Keratinocyte (primary cell): ENCODE results near the gene S100B. TPM values are rescaled to one million over a fixed set of nuclear protein-coding genes. Genes with fewer than 3 reads are reported as not detected.
"Not testable (repeated sequence)": the region's sequence is repeated elsewhere in the genome, so short reads cannot be mapped to it uniquely, and the experiment has no call there.

ENCODE experiments used
- DNase-seq: peaks from one replicate; pipeline ENCODE4 v3.0.0-alpha.2; 2011; ENCODE audit warnings: low read depth, missing footprints, low spot score
- FAIRE-seq: peaks from 2 replicates; lab custom pipeline; 2011; peaks lifted over from hg19 to GRCh38; lab: Jason Lieb, UNC
- H2AFZ ChIP-seq: 2 replicates; pipeline ENCODE4 v1.6.0; 2012; ENCODE audit warnings: low read length, control low read depth, inconsistent platforms; ENCODE audit not compliant: control insufficient read depth
- H3K27ac ChIP-seq: 2 replicates; pipeline ENCODE4 v1.5.1; 2011; ENCODE audit warnings: low read length; ENCODE audit not compliant: control insufficient read depth, insufficient read depth
- H3K27me3 ChIP-seq: 3 replicates; pipeline ENCODE4 v1.6.0; 2011; ENCODE audit warnings: low read length; ENCODE audit not compliant: control insufficient read depth, insufficient read depth; ENCODE audit errors: extremely low read depth
- H3K36me3 ChIP-seq, 2 experiments: 2 replicates in 1 of 2; 3 replicates in 1 of 2; pipeline ENCODE4 v1.5.1; 2011; ENCODE audit warnings: low read length in 2 of 2, mild to moderate bottlenecking in 1 of 2; ENCODE audit not compliant: control insufficient read depth in 2 of 2, insufficient read depth in 2 of 2; ENCODE audit errors: extremely low read depth in 1 of 2
- H3K4me1 ChIP-seq: 3 replicates; pipeline ENCODE4 v1.5.1; 2011; ENCODE audit warnings: low read length; ENCODE audit not compliant: control insufficient read depth, insufficient read depth; ENCODE audit errors: extremely low read depth
- H3K4me2 ChIP-seq: 3 replicates; pipeline ENCODE4 v1.6.0; 2011; ENCODE audit warnings: low read depth, low read length; ENCODE audit not compliant: control insufficient read depth, insufficient read depth; ENCODE audit errors: extremely low read depth
- H3K4me3 ChIP-seq, 3 experiments: fragments of 200-600 bp in 1 of 3; sonication (generic) in 1 of 3; 2 replicates in 2 of 3; 3 replicates in 1 of 3; pipeline ENCODE4 v1.5.1; 2011 to 2016; ENCODE audit warnings: low read length in 3 of 3, mild to moderate bottlenecking in 3 of 3, control low read depth in 2 of 3, inconsistent platforms in 1 of 3, low read depth in 1 of 3, mixed read lengths in 1 of 3, mixed run types in 1 of 3, moderate library complexity in 1 of 3; ENCODE audit not compliant: control insufficient read depth in 2 of 3, insufficient read depth in 2 of 3; ENCODE audit errors: extremely low read depth in 1 of 3
- H3K79me2 ChIP-seq: 2 replicates; pipeline ENCODE4 v1.6.0; 2012; ENCODE audit warnings: low read length; ENCODE audit not compliant: control insufficient read depth, insufficient read depth
- H3K9ac ChIP-seq: 3 replicates; pipeline ENCODE4 v1.6.0; 2011; ENCODE audit warnings: low read length; ENCODE audit not compliant: control insufficient read depth, insufficient read depth; ENCODE audit errors: extremely low read depth
- H3K9me1 ChIP-seq: 3 replicates; pipeline ENCODE4 v1.6.0; 2011; ENCODE audit warnings: low read length; ENCODE audit not compliant: control insufficient read depth, insufficient read depth; ENCODE audit errors: extremely low read depth
- H3K9me3 ChIP-seq: 2 replicates; pipeline ENCODE4 v1.5.1; 2012; ENCODE audit warnings: low read depth, low read length; ENCODE audit not compliant: control insufficient read depth
- H4K20me1 ChIP-seq: 3 replicates; pipeline ENCODE4 v1.6.0; 2011; ENCODE audit warnings: low read length; ENCODE audit not compliant: control insufficient read depth, insufficient read depth; ENCODE audit errors: extremely low read depth
- CTCF ChIP-seq, 3 experiments: IDR thresholded peaks in 1 of 3; conservative IDR thresholded peaks in 1 of 3; optimal IDR thresholded peaks in 1 of 3; 2 replicates in 2 of 3; 3 replicates in 1 of 3; pipeline versions ENCODE3 to v1.5.1; 2011; ENCODE audit warnings: low read length in 3 of 3, mild to moderate bottlenecking in 3 of 3, moderate library complexity in 2 of 3, control low read depth in 1 of 3, inconsistent platforms in 1 of 3; ENCODE audit not compliant: insufficient read depth in 2 of 3; ENCODE audit errors: extremely low read depth in 1 of 3
- EZH2 ChIP-seq: IDR thresholded peaks from one replicate; pipeline ENCODE4 v1.6.1; 2012; ENCODE audit warnings: inconsistent platforms, mild to moderate bottlenecking, low read length, moderate library complexity
- dilution Hi-C: fragments of 300-500 bp; cut with MboI; formaldehyde crosslinking; loops from one replicate; pipeline ENCODE4 v1.7.0; 2020; ENCODE audit warnings: low sequenced_read_pairs; ENCODE audit not compliant: extremely low pct_ligation_motif_present
- polyA plus RNA-seq, 5 experiments: library from polyadenylated mRNA; depleted of rRNA in 3 of 5; stranded (reverse) in 3 of 5; stranded (forward) in 1 of 5; unstranded in 1 of 5; fragments of >200 nt; gene quantifications; 1 replicate in 1 of 5; 2 replicates in 3 of 5; 3 replicates in 1 of 5; pipeline versions ENCODE4 v1.2.1 to v1.2.3, GENCODE V29; 2011 to 2012; ENCODE audit warnings: missing spikeins in 2 of 5, low read depth in 1 of 5, low replicate concordance in 1 of 5

Gene S100B
- polyA plus RNA-seq, 1 donor (not counting 4 experiments of a cell fraction or from before 2014, with no cell fraction given) = not detected

- FAIRE-seq (no peak), DNase-seq (no peak)
- H3K4me1 ChIP-seq = peaks cover 30% of the 10 kb centered on the region
- no peak overlapping the region for H3K4me3 ChIP-seq
- H3K4me2 ChIP-seq = no peak overlapping the region
- H3K9me3 ChIP-seq = no peaks in the 10 kb centered on the region
- no peaks in the 10 kb centered on the region for H3K9me1 ChIP-seq
- H4K20me1 ChIP-seq = peaks cover 5% of the 10 kb centered on the region
- no peak overlapping the region for H3K27ac ChIP-seq
- TF ChIP-seq EZH2 (no peak), CTCF (optimal IDR thresholded peaks at IDR 0.05 in 1 of 3, IDR thresholded peaks at IDR 0.05 in 1 of 3, conservative IDR thresholded peaks at IDR 0.05 in 1 of 3; ENCODE audit: extremely low read depth in 1 of 3, insufficient read depth in 2 of 3, low read length in 3 of 3) (no peak)
- H3K79me2 ChIP-seq = peaks cover 28% of the 10 kb centered on the region
- H3K36me3 ChIP-seq = peaks cover 0 to 9% of the 10 kb centered on the region in 2 experiments
- dilution Hi-C loops = no loop called here
- no peak overlapping the region for H3K9ac ChIP-seq
- no peaks in the 10 kb centered on the region for H3K27me3 ChIP-seq
- H2AFZ ChIP-seq = no peak overlapping the region
Observed at GRCh38 chr21:46633566-46633965, 28.7 kb upstream of the S100B start.

GRCh38 chr21:46630915-46631314 lies 26.0 kb upstream of the S100B start:
- peaks cover 11% of the 10 kb centered on the region for H3K4me1 ChIP-seq
- H3K27me3 ChIP-seq, FAIRE-seq, H3K9me3 ChIP-seq, H2AFZ ChIP-seq, H3K9ac ChIP-seq, H3K9me1 ChIP-seq, H3K4me3 ChIP-seq, H4K20me1 ChIP-seq, DNase-seq, H3K79me2 ChIP-seq, H3K27ac ChIP-seq, H3K36me3 ChIP-seq, dilution Hi-C loops, H3K4me2 ChIP-seq: not testable (repeated sequence)

- Histone ChIP-seq H3K79me2 (no peaks in the 10 kb centered on the region), H4K20me1 (no peaks in the 10 kb centered on the region), H3K36me3 (no peaks in the 10 kb centered on the region), H3K27me3 (no peaks in the 10 kb centered on the region), H3K9me1 (no peaks in the 10 kb centered on the region), H3K9me3 (peaks cover 5% of the 10 kb centered on the region), H3K4me1 (peaks cover 5% of the 10 kb centered on the region), H3K4me2 (no peak overlapping the region), H2AFZ (no peak overlapping the region), H3K9ac (no peak overlapping the region), H3K27ac (no peak overlapping the region), H3K4me3 (no peak overlapping the region)
- FAIRE-seq = no peak
- dilution Hi-C loops = no loop called here
- DNase-seq = no peak
- TF ChIP-seq CTCF (optimal IDR thresholded peaks at IDR 0.05 in 1 of 3, IDR thresholded peaks at IDR 0.05 in 1 of 3, conservative IDR thresholded peaks at IDR 0.05 in 1 of 3; ENCODE audit: extremely low read depth in 1 of 3, insufficient read depth in 2 of 3, low read length in 3 of 3) = no peak
- no peak for TF ChIP-seq EZH2
Observed at GRCh38 chr21:46628868-46629267, 24.0 kb upstream of the S100B start.
